Type B pancreatic cell (in vitro differentiated cells): ENCODE results near the gene VSTM4. TPM values are rescaled to one million over a fixed set of nuclear protein-coding genes. Genes with fewer than 3 reads are reported as not detected.

Experiments used
- DNase-seq: peaks from one replicate; pipeline ENCODE4 v3.0.0; 2021; ENCODE audit warnings: mixed read lengths; ENCODE audit not compliant: unreplicated experiment; ENCODE audit errors: extremely low spot score
- H3K27ac Mint-ChIP-seq: 2 replicates; pipeline ENCODE4 v1.8.0; 2021; ENCODE audit warnings: mild to moderate bottlenecking, mixed read lengths
- H3K27me3 Mint-ChIP-seq: 2 replicates; pipeline ENCODE4 v1.8.0; 2021; ENCODE audit warnings: mixed read lengths
- H3K36me3 Mint-ChIP-seq: 2 replicates; pipeline ENCODE4 v1.8.0; 2021; ENCODE audit warnings: mixed read lengths
- H3K4me1 Mint-ChIP-seq: one replicate; pipeline ENCODE4 v1.8.0; 2021; ENCODE audit warnings: mixed read lengths; ENCODE audit not compliant: unreplicated experiment
- H3K4me3 Mint-ChIP-seq: 2 replicates; pipeline ENCODE4 v1.8.0; 2021; ENCODE audit warnings: mild to moderate bottlenecking, mixed read lengths
- H3K9me3 Mint-ChIP-seq: 2 replicates; pipeline ENCODE4 v1.8.0; 2021; ENCODE audit warnings: mixed read lengths
- total RNA-seq: library from RNA; stranded (reverse); gene quantifications from 2 replicates; pipeline ENCODE4 v1.2.1, GENCODE V29; 2021; ENCODE audit warnings: low replicate concordance
- TF ChIP-seq, protein P1 (sequence below): fragments of 200-600 bp; sonication (generic); conservative IDR thresholded peaks from 2 replicates; pipeline ENCODE4 v1.5.0; 2021; ENCODE audit warnings: antibody characterized with exemption, mild to moderate bottlenecking

Gene VSTM4
- total RNA-seq, 1 donor from 2014 or later = 2.6 TPM

GRCh38 chr10:49119746-49120145 is 4.4 kb upstream of the VSTM4 start:
- H3K4me3 Mint-ChIP-seq = no peak overlapping the region
- no peaks in the 10 kb centered on the region for H3K4me1 Mint-ChIP-seq
- TF ChIP-seq, protein P1, sequence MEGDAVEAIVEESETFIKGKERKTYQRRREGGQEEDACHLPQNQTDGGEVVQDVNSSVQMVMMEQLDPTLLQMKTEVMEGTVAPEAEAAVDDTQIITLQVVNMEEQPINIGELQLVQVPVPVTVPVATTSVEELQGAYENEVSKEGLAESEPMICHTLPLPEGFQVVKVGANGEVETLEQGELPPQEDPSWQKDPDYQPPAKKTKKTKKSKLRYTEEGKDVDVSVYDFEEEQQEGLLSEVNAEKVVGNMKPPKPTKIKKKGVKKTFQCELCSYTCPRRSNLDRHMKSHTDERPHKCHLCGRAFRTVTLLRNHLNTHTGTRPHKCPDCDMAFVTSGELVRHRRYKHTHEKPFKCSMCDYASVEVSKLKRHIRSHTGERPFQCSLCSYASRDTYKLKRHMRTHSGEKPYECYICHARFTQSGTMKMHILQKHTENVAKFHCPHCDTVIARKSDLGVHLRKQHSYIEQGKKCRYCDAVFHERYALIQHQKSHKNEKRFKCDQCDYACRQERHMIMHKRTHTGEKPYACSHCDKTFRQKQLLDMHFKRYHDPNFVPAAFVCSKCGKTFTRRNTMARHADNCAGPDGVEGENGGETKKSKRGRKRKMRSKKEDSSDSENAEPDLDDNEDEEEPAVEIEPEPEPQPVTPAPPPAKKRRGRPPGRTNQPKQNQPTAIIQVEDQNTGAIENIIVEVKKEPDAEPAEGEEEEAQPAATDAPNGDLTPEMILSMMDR = no peak
- no peak overlapping the region for H3K27ac Mint-ChIP-seq
- H3K9me3 Mint-ChIP-seq = no peaks in the 10 kb centered on the region
- no peaks in the 10 kb centered on the region for H3K36me3 Mint-ChIP-seq
- H3K27me3 Mint-ChIP-seq = peaks cover 47% of the 10 kb centered on the region
- no peak for DNase-seq

DNA sequence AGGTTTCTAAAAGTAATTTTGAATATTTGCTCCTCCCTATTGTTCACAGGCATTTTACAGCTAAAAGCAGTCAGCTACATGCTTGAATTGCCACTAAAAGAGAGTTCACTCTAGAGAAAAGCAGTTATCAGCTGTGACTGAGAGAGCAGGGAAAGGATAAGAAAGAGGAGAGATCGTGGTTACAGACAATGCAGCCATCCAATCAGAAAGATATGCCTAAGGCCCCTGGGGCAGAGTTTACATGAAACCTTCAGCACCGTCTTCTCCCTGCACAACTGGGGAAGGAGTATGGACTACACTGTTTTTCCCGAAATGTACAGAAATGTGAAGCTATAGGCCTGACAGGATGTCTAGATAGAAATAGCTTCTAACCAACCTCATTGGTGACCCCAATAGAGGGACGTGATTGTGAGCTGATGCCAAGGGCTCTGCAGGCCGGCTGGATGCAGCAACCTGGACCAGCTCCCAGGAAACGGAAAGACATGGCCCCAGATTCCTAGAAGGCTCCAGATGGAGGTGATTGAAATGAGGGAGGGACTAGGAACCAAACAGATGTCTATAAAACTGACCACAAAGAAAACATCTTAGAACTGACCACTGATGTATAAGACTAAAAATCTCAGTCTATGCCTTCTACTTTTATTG is 3.2 kb upstream of the VSTM4 start:
- H3K36me3 Mint-ChIP-seq = no peaks in the 10 kb centered on the region
- no peaks in the 10 kb centered on the region for H3K4me1 Mint-ChIP-seq
- no peak for DNase-seq
- H3K9me3 Mint-ChIP-seq = no peaks in the 10 kb centered on the region
- no peak overlapping the region for H3K4me3 Mint-ChIP-seq
- no peak overlapping the region for H3K27ac Mint-ChIP-seq
- TF ChIP-seq, protein P1 = no peak
- peaks cover 59% of the 10 kb centered on the region for H3K27me3 Mint-ChIP-seq

DNA sequence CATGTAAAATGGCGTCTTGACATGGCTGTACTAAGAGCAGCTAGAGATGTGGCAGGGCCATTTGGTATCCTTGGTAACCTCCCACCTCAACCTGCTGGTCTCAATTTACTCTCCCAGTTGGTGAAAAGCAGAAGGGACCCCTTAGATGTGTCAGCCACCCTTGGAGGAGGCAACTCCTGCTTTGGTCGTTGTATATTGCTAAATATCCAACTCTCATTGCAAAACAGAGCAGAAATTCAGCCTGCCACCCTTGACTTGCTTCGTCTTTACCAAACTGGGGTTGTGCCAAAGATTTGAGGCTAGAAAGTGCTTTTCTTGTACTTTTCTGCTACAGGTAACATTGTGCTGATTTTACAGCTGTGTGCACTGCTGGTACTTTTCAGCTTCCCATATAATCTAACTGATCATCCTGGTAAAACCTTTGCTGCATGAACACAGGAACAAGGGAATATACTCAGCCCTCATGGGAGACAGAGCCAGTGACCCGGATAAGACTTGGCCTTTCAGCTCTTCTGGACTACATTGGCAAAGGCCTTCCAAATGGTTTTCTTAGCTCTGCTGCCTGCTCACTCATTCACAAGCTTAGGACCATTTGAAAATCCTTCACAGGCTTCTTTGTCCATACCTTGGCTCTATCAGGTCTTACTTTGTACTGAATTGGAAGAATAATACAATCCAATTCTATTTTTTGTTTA is 2.2 kb upstream of the VSTM4 start:
- DNase-seq = no peak

GRCh38 chr10:49116509-49117375 is 1.4 kb upstream of the VSTM4 start:
- Mint-ChIP-seq H3K9me3 (no peaks in the 10 kb centered on the region), H3K4me1 (no peaks in the 10 kb centered on the region), H3K27me3 (peaks cover 58% of the 10 kb centered on the region), H3K4me3 (no peak overlapping the region), H3K27ac (no peak overlapping the region), H3K36me3 (no peaks in the 10 kb centered on the region)
- peak; percentile 48 for DNase-seq
- TF ChIP-seq, protein P1 = no peak

More for the DNA sequence above, 2.2 kb upstream of the VSTM4 start:
- Mint-ChIP-seq H3K27me3 (peaks cover 58% of the 10 kb centered on the region), H3K9me3 (no peaks in the 10 kb centered on the region), H3K4me1 (no peaks in the 10 kb centered on the region), H3K36me3 (no peaks in the 10 kb centered on the region), H3K4me3 (no peak overlapping the region), H3K27ac (no peak overlapping the region)
- TF ChIP-seq, protein P1 = no peak

DNA sequence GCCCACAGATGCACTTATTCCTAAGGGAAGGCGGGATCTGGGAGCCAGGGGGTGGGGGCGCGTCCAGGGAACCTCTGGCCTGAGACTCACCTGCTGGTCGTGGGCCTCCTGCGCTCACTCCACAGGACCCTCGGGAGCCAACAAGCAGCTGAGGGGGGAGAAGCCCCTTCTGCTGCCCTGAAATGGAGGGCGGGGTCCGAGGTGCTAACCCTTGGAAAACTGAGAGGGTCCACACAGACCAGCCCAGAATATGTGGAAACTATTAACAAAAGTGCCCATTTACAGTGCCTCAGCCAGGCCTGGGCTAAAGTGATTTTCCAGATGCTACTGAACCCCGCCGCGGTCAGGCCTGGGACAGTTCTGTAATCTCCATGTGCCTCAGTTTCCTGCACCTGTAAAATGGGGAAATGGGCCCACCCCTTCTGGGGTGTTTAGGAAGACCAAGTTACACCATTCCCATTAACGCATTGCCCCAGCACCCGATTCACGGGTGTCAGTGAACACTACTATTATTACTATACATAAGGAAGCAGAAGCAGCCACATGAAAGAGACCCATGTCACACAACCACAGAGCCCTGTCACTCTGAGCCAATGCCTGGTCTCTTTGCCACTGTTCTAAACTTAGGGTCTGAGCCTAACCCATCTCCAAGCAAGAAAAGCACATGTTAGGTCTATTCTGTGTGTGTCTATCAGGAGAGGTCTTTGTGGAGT is 630 bp upstream of the VSTM4 start:
- TF ChIP-seq, protein P1 = no peak
- H3K27me3 Mint-ChIP-seq = peaks cover 54% of the 10 kb centered on the region
- H3K9me3 Mint-ChIP-seq = no peaks in the 10 kb centered on the region
- H3K4me3 Mint-ChIP-seq = peak overlapping the region; percentile 66
- DNase-seq = no peak
- no peak overlapping the region for H3K27ac Mint-ChIP-seq
- H3K36me3 Mint-ChIP-seq = no peaks in the 10 kb centered on the region
- H3K4me1 Mint-ChIP-seq = no peaks in the 10 kb centered on the region
